Breast epithelium (tissue), 4 donors: ENCODE data around the gene ESPNL. TPM values are rescaled to one million over a fixed set of nuclear protein-coding genes. Genes with fewer than 3 reads are reported as not detected.

ENCODE experiments used
- DNase-seq, 2 donors: peaks; one replicate each; pipeline ENCODE4 v3.0.0-alpha.2; 2019; ENCODE audit warnings: low spot score in 2 of 2
- H3K27ac ChIP-seq, 2 donors: fragments of 200-600 bp; sonication (generic) in 1 of 2; one replicate each; pipeline ENCODE4 v1.5.1; 2016 to 2019; ENCODE audit warnings: mild to moderate bottlenecking in 1 of 2
- H3K27me3 ChIP-seq, 2 donors: fragments of 200-600 bp; sonication (generic) in 1 of 2; one replicate each; pipeline versions ENCODE4 v1.5.1 to v1.6.0; 2017 to 2019; ENCODE audit warnings: control low read depth in 1 of 2, mild to moderate bottlenecking in 1 of 2
- H3K36me3 ChIP-seq: fragments of 200-600 bp; one replicate; pipeline ENCODE4 v1.5.1; 2019
- H3K4me1 ChIP-seq, 2 donors: fragments of 200-600 bp; sonication (generic); one replicate each; pipeline ENCODE4 v1.5.1; 2016 to 2019; ENCODE audit warnings: control low read depth in 1 of 2
- H3K4me3 ChIP-seq, 3 donors: fragments of 200-600 bp; sonication (generic); 1 replicate in 2 of 3; 2 replicates in 1 of 3; pipeline ENCODE4 v1.5.1; 2016 to 2019; ENCODE audit warnings: mild to moderate bottlenecking in 3 of 3, moderate library complexity in 2 of 3
- H3K9me3 ChIP-seq, 2 donors: fragments of 200-600 bp; sonication (generic) in 1 of 2; one replicate each; pipeline ENCODE4 v1.5.1; 2016 to 2019; ENCODE audit warnings: control low read depth in 1 of 2
- CTCF ChIP-seq, 3 donors: fragments of 450-650 bp; IDR thresholded peaks; one replicate each; pipeline ENCODE4 v1.5.1; 2016 to 2017; ENCODE audit warnings: antibody characterized with exemption in 3 of 3, mild to moderate bottlenecking in 3 of 3, moderate library complexity in 3 of 3
- POLR2A ChIP-seq: fragments of 450-650 bp; IDR thresholded peaks from one replicate; pipeline ENCODE4 v1.6.1; 2016; ENCODE audit warnings: antibody characterized with exemption, mild to moderate bottlenecking, moderate library complexity
- POLR2AphosphoS5 ChIP-seq, 3 donors: sonication (generic); formaldehyde crosslinking; IDR thresholded peaks; one replicate each; pipeline ENCODE4 v1.6.1; 2017; ENCODE audit warnings: antibody characterized with exemption in 3 of 3
- intact Hi-C: fragments of 100-400 bp; cut with DNase I; formaldehyde crosslinking; loops from one replicate; pipeline ENCODE4 v1.15.1; 2023; ENCODE audit warnings: low total_unique reads
- total RNA-seq, 3 donors: library from RNA; depleted of rRNA; stranded (reverse); fragments of >200 nt; gene quantifications; one replicate each; pipeline ENCODE4 v1.1.0, GENCODE V29; 2016

Gene ESPNL
- total RNA-seq, 3 donors from 2014 or later, result 0.15 to 1.3 (median 0.64) TPM

DNA sequence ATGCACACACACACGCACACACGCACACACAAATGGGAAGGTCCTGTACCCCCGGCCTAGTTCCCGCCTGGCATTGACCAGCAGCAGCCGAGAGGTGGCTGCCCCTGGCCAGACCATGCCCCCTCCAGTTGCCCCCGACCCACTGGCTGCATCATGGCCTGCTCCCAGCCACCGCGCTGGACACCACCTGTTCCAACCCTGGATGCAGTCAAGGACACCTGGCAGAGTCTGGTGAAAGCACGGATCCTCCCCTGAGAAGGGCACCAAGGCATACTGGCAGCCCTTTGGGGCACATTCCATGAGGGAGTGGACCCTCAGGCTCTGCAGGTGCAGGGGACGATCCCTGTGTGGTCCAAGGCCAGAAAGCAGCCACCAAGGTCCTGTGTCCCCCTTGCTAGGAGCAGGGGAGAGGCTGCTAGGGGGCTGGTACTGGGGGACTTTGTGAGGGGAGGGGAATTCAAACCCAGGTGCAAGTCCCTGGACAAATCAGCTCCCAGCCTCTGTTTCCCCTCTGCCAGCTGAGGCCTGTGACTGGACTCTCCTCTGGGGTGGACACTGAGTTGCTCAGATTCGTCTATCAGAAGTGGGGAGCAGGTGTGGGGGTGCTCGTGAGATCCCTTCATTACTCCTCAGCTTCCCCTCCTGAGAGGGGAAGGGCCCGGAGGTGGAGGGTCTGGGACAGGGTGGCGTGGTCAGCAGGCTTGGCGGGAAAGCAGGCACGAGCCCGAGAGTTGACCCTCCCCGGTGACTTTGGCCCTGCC, 3.5 kb downstream of the ESPNL start:
- Histone ChIP-seq H3K4me3 (no peak overlapping the region), H3K4me1 (no peaks in the 10 kb centered on the region), H3K27ac (no peak overlapping the region), H3K9me3 (no peaks in the 10 kb centered on the region), H3K36me3 (no peaks in the 10 kb centered on the region), H3K27me3 (no peaks in the 10 kb centered on the region)
- DNase-seq, result peak in 1 of 2 donors; percentile 42
- intact Hi-C loops, result no loop called here
- TF ChIP-seq CTCF (IDR thresholded peaks at IDR 0.05) (no peak), POLR2A (no peak), POLR2AphosphoS5 (IDR thresholded peaks at IDR 0.05) (no peak)

DNA sequence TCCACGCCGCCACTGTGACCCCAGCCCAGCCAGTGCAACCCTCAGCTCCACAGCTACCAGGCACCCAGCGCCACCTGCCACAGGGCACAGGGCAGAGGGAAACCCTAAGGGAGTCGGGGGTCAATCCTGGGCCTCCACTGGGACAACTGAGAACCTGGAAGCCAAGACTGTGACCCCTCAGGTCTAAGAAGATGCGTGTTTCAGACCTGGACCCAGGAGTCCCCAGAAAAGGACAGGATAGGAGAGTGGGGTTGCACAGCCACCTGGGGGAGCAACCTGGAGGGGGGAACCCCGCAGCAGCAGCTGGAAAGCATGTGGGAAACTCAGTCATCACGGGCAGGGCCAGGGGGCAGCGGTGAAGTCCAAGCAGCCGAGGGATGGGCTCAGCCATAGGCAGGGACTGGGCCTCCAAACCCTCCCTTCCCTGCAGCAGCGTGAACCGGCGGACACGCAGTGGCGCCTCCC, 4.1 kb downstream of the ESPNL start:
- no peak overlapping the region for H3K27ac ChIP-seq
- no peaks in the 10 kb centered on the region for H3K27me3 ChIP-seq
- TF ChIP-seq CTCF (IDR thresholded peaks at IDR 0.05) (no peak), POLR2A (no peak), POLR2AphosphoS5 (IDR thresholded peaks at IDR 0.05) (no peak)
- no peaks in the 10 kb centered on the region for H3K9me3 ChIP-seq
- no peak overlapping the region for H3K4me3 ChIP-seq
- H3K4me1 ChIP-seq, result no peaks in the 10 kb centered on the region
- intact Hi-C loops, result no loop called here
- H3K36me3 ChIP-seq, result no peaks in the 10 kb centered on the region
- no peak for DNase-seq

DNA sequence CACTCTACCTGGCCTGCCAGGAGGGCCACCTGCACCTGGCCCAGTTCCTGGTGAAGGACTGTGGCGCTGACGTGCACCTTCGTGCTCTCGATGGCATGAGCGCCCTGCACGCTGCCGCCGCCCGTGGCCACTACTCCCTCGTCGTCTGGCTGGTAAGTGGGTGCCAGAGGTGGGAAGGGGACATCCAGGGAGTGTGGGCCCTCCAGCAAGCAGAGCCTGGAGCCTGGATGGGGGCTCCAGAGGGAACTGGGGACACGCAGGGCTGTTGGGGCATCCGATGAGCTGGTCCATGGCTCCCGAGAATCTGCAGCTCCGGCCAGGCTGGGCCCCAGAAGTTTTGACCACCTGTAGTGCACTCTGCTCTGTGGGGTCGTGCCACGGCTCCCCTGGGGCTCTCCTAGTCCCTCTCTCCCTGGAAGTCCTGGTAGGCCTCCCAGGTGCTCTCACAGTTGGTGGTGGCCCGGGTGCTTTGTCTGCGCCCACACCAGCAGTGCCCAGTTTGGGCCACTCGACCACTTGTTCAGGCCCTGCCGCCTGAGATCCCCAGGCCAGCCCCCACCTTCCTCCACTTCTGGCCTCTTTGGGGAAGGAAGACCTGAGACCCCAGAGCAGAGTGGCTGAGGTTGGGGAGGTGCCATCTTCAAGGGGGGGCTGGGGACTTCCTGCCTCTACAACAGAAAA, 4.7 kb downstream of the ESPNL start:
- Histone ChIP-seq H3K4me1 (no peaks in the 10 kb centered on the region), H3K36me3 (no peaks in the 10 kb centered on the region), H3K9me3 (no peaks in the 10 kb centered on the region), H3K27ac (no peak overlapping the region), H3K27me3 (no peaks in the 10 kb centered on the region), H3K4me3 (no peak overlapping the region)
- peak in 1 of 2 donors; percentile 45 for DNase-seq
- TF ChIP-seq POLR2AphosphoS5 (IDR thresholded peaks at IDR 0.05) (no peak), CTCF (IDR thresholded peaks at IDR 0.05) (no peak), POLR2A (no peak)
- intact Hi-C loops, result no loop called here

GRCh38 chr2:238105506-238106338, 5.6 kb downstream of the ESPNL start:
- H3K4me3 ChIP-seq, result no peak overlapping the region
- H3K4me1 ChIP-seq, result no peaks in the 10 kb centered on the region
- intact Hi-C loops, result no loop called here
- no peaks in the 10 kb centered on the region for H3K36me3 ChIP-seq
- H3K27ac ChIP-seq, result no peak overlapping the region
- TF ChIP-seq POLR2AphosphoS5 (IDR thresholded peaks at IDR 0.05) (no peak), POLR2A (no peak), CTCF (IDR thresholded peaks at IDR 0.05) (no peak)
- H3K9me3 ChIP-seq, result no peaks in the 10 kb centered on the region
- DNase-seq, result peak in 1 of 2 donors; percentile 46
- no peaks in the 10 kb centered on the region for H3K27me3 ChIP-seq
